Psoas muscle (tissue), 8 donors: ENCODE measurements around the gene LCTL. TPM values are rescaled to one million over a fixed set of nuclear protein-coding genes. Genes with fewer than 3 reads are reported as not detected.

Experiments
- ATAC-seq, 4 donors: fragments of 200-7000 bp; cut with Tn5 transposase; one replicate each; pipeline ENCODE4 v1.9.1; 2020; ENCODE audit warnings: moderate library complexity in 3 of 4, mild to moderate bottlenecking in 2 of 4
- DNase-seq, 2 donors: peaks; one replicate each; pipeline ENCODE4 v3.0.0-alpha.2; 2020
- H3K27ac ChIP-seq: fragments of 200-600 bp; one replicate; pipeline ENCODE4 v1.8.0; 2022
- H3K27me3 ChIP-seq, 3 donors: fragments of 200-600 bp in 1 of 3; one replicate each; pipeline versions ENCODE4 v1.6.1 to v1.8.0; 2013 to 2022; ENCODE audit warnings: low read length in 2 of 3, mild to moderate bottlenecking in 2 of 3, moderate library complexity in 1 of 3; ENCODE audit not compliant: insufficient read depth in 3 of 3
- H3K36me3 ChIP-seq, 2 donors: fragments of 200-600 bp in 1 of 2; one replicate each; pipeline versions ENCODE4 v1.6.1 to v1.8.0; 2013 to 2022; ENCODE audit warnings: low read depth in 1 of 2, mild to moderate bottlenecking in 1 of 2, moderate library complexity in 1 of 2; ENCODE audit not compliant: insufficient read depth in 1 of 2
- H3K4me1 ChIP-seq: fragments of 200-600 bp; one replicate; pipeline ENCODE4 v1.8.0; 2022
- H3K4me3 ChIP-seq: fragments of 200-600 bp; one replicate; pipeline ENCODE4 v1.8.0; 2022; ENCODE audit warnings: mild to moderate bottlenecking
- H3K9me3 ChIP-seq: fragments of 200-600 bp; one replicate; pipeline ENCODE4 v1.8.0; 2022
- WGBS, 3 donors: extraction: QIAGEN DNeasy Blood & Tissue Kit; methylation state at CpG; one replicate each; pipeline versions ENCODE4 v1.1.6 to v1.1.7; 2013; 5-methylcytosine and 5-hydroxymethylcytosine counted together
- intact Hi-C, 2 donors: fragments of 100-400 bp; cut with DNase I; formaldehyde crosslinking; loops; one replicate each; pipeline versions ENCODE4 v1.11.0 to v1.14.2; 2022
- polyA plus RNA-seq, 3 donors: library from polyadenylated mRNA; stranded (reverse); fragments of 200-250 nt; gene quantifications; one replicate each; pipeline ENCODE4 v1.2.3, GENCODE V29; 2013
- total RNA-seq, 4 donors: library from RNA; stranded (reverse); fragmentation: NEBNext Ultra II Directional in 2 of 4; extraction: Animal tissue kit (Norgen Biotek cat#: 25700) in 2 of 4; gene quantifications; one replicate each; pipeline versions ENCODE4 v1.2.1 to v1.2.4, GENCODE V29; 2021 to 2023
- TF ChIP-seq, protein P1 (sequence below): fragments of 200-600 bp; IDR thresholded peaks from one replicate; pipeline ENCODE4 v1.8.0; 2022; ENCODE audit warnings: antibody characterized with exemption
- donor health status: healthy with polysubstance abuse.
- donor health status: DM: no; HTN: no; CAD: no; lungs with moderate emphysema.
- donor health status: Bipolar disorder and iron deficiency.
- donor health status: healthy.
- donor health status: DM: yes; HTN: yes; CAD: no.
- donor health status: DM: no; HTN: no; CAD: no.
- donor health status: DM: no; HTN: no; CAD: no.
- donor health status: DM: yes; HTN: yes; CAD: no.

The LCTL gene
- total and polyA plus RNA-seq, 7 donors = not detected

DNA sequence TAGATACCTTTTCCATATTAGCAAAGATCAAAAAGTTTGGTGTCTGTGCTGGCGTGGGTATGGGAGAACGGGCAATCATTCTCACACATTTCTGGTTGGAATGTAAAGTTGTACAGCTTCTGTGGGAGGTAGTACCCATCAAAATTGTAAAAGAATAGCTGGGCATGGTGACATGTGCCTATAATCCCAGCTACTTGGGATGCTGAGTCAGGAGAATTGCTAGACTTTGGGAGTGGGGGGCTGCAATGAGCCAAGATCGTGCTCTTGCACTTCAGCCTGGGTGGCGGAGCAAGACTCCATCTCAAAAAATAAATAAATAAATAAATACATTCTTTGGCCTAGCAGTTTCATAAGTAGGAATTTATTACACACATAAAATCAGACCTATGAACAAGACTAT lies 22.9 kb downstream of the LCTL start:
- intact Hi-C loops = no loop called here
- no peak overlapping the region for H3K4me3 ChIP-seq
- H3K36me3 ChIP-seq = peaks cover 0 to 8% of the 10 kb centered on the region in 2 donors
- ATAC-seq (no peak), DNase-seq (no peak)
- no peaks in the 10 kb centered on the region for H3K9me3 ChIP-seq
- no peak overlapping the region for H3K27ac ChIP-seq
- no peaks in the 10 kb centered on the region for H3K4me1 ChIP-seq
- WGBS, 3 donors = 97 to 99% (median 97%) methylated on average over 4 of the region's 4 CpGs
- TF ChIP-seq, protein P1, sequence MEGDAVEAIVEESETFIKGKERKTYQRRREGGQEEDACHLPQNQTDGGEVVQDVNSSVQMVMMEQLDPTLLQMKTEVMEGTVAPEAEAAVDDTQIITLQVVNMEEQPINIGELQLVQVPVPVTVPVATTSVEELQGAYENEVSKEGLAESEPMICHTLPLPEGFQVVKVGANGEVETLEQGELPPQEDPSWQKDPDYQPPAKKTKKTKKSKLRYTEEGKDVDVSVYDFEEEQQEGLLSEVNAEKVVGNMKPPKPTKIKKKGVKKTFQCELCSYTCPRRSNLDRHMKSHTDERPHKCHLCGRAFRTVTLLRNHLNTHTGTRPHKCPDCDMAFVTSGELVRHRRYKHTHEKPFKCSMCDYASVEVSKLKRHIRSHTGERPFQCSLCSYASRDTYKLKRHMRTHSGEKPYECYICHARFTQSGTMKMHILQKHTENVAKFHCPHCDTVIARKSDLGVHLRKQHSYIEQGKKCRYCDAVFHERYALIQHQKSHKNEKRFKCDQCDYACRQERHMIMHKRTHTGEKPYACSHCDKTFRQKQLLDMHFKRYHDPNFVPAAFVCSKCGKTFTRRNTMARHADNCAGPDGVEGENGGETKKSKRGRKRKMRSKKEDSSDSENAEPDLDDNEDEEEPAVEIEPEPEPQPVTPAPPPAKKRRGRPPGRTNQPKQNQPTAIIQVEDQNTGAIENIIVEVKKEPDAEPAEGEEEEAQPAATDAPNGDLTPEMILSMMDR = no peak
- no peaks in the 10 kb centered on the region for H3K27me3 ChIP-seq

- TF ChIP-seq, protein P1 = no peak
- 86 to 94% (median 93%) methylated on average over 9 of the region's 9 CpGs for WGBS, 3 donors
- no peak for ATAC-seq
- Histone ChIP-seq H3K27me3 (no peaks in the 10 kb centered on the region), H3K27ac (no peak overlapping the region), H3K36me3 (peaks cover 0 to 5% of the 10 kb centered on the region in 2 donors), H3K4me3 (no peak overlapping the region), H3K4me1 (no peaks in the 10 kb centered on the region), H3K9me3 (no peaks in the 10 kb centered on the region)
- intact Hi-C loops = no loop called here
- DNase-seq = no peak
Measured at GRCh38 chr15:66535056-66535455, 30.7 kb downstream of the LCTL start.

GRCh38 chr15:66524838-66525237 lies 41.0 kb downstream of the LCTL start:
- DNase-seq (no peak), ATAC-seq (no peak)
- no peaks in the 10 kb centered on the region for H3K9me3 ChIP-seq
- no peak overlapping the region for H3K4me3 ChIP-seq
- no peaks in the 10 kb centered on the region for H3K4me1 ChIP-seq
- intact Hi-C loops = no loop called here
- TF ChIP-seq, protein P1 = no peak
- no peak overlapping the region for H3K27ac ChIP-seq
- no peaks in the 10 kb centered on the region for H3K27me3 ChIP-seq
- peaks cover 0 to 11% of the 10 kb centered on the region in 2 donors for H3K36me3 ChIP-seq
- WGBS, 3 donors = 89 to 96% (median 92%) methylated on average over 4 of the region's 4 CpGs

- intact Hi-C loops = no loop called here
- no peak overlapping the region for H3K27ac ChIP-seq
- no peak overlapping the region for H3K4me3 ChIP-seq
- H3K4me1 ChIP-seq = no peaks in the 10 kb centered on the region
- WGBS, 3 donors = 92 to 96% (median 92%) methylated on average over 3 of the region's 3 CpGs
- H3K9me3 ChIP-seq = no peaks in the 10 kb centered on the region
- no peak for ATAC-seq
- no peak for DNase-seq
- TF ChIP-seq, protein P1 = no peak
- peaks cover 0 to 5% of the 10 kb centered on the region in 2 donors for H3K36me3 ChIP-seq
- no peaks in the 10 kb centered on the region for H3K27me3 ChIP-seq
Measured at GRCh38 chr15:66523926-66524325, 41.9 kb downstream of the LCTL start.

DNA sequence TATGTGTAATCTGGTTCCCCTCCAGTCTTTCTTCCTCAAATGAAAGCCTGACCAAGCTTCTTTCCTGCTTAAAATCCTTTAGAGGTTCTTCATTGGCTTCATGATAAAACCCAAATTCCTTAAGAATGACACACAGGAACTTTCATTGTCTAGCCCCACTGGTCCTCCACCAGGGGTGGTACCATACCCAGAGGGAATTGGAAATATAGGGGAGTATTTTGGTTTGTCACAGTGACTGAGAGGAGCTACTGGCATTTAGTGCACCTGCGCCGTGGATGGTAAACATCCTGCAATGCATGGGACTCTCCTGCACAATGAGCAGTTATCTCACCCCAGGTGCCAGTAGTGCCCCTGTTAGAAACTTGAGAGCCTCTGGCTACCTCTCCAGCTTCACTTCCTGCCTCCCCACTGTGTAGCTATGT lies 49.9 kb downstream of the LCTL start:
- no peak for ATAC-seq
- 96 to 100% (median 97%) methylated on average over 2 of the region's 2 CpGs for WGBS, 3 donors
- DNase-seq = no peak
- no peaks in the 10 kb centered on the region for H3K4me1 ChIP-seq
- intact Hi-C loops = no loop called here
- no peaks in the 10 kb centered on the region for H3K27me3 ChIP-seq
- H3K36me3 ChIP-seq = peaks cover 0 to 11% of the 10 kb centered on the region in 2 donors
- H3K9me3 ChIP-seq = no peaks in the 10 kb centered on the region
- TF ChIP-seq, protein P1 = no peak
- no peak overlapping the region for H3K27ac ChIP-seq
- no peak overlapping the region for H3K4me3 ChIP-seq
